Keratinocyte (primary cell): ENCODE results near the gene ADCY5. TPM values are rescaled to one million over a fixed set of nuclear protein-coding genes. Genes with fewer than 3 reads are reported as not detected.

Source experiments
- DNase-seq: peaks from one replicate; pipeline ENCODE4 v3.0.0-alpha.2; 2011; ENCODE audit warnings: low read depth, missing footprints, low spot score
- FAIRE-seq: peaks from 2 replicates; lab custom pipeline; 2011; peaks lifted over from hg19 to GRCh38; lab: Jason Lieb, UNC
- H2AFZ ChIP-seq: 2 replicates; pipeline ENCODE4 v1.6.0; 2012; ENCODE audit warnings: low read length, control low read depth, inconsistent platforms; ENCODE audit not compliant: control insufficient read depth
- H3K27ac ChIP-seq: 2 replicates; pipeline ENCODE4 v1.5.1; 2011; ENCODE audit warnings: low read length; ENCODE audit not compliant: control insufficient read depth, insufficient read depth
- H3K27me3 ChIP-seq: 3 replicates; pipeline ENCODE4 v1.6.0; 2011; ENCODE audit warnings: low read length; ENCODE audit not compliant: control insufficient read depth, insufficient read depth; ENCODE audit errors: extremely low read depth
- H3K36me3 ChIP-seq, 2 experiments: 2 replicates in 1 of 2; 3 replicates in 1 of 2; pipeline ENCODE4 v1.5.1; 2011; ENCODE audit warnings: low read length in 2 of 2, mild to moderate bottlenecking in 1 of 2; ENCODE audit not compliant: control insufficient read depth in 2 of 2, insufficient read depth in 2 of 2; ENCODE audit errors: extremely low read depth in 1 of 2
- H3K4me1 ChIP-seq: 3 replicates; pipeline ENCODE4 v1.5.1; 2011; ENCODE audit warnings: low read length; ENCODE audit not compliant: control insufficient read depth, insufficient read depth; ENCODE audit errors: extremely low read depth
- H3K4me2 ChIP-seq: 3 replicates; pipeline ENCODE4 v1.6.0; 2011; ENCODE audit warnings: low read depth, low read length; ENCODE audit not compliant: control insufficient read depth, insufficient read depth; ENCODE audit errors: extremely low read depth
- H3K4me3 ChIP-seq, 3 experiments: fragments of 200-600 bp in 1 of 3; sonication (generic) in 1 of 3; 2 replicates in 2 of 3; 3 replicates in 1 of 3; pipeline ENCODE4 v1.5.1; 2011 to 2016; ENCODE audit warnings: low read length in 3 of 3, mild to moderate bottlenecking in 3 of 3, control low read depth in 2 of 3, inconsistent platforms in 1 of 3, low read depth in 1 of 3, mixed read lengths in 1 of 3, mixed run types in 1 of 3, moderate library complexity in 1 of 3; ENCODE audit not compliant: control insufficient read depth in 2 of 3, insufficient read depth in 2 of 3; ENCODE audit errors: extremely low read depth in 1 of 3
- H3K79me2 ChIP-seq: 2 replicates; pipeline ENCODE4 v1.6.0; 2012; ENCODE audit warnings: low read length; ENCODE audit not compliant: control insufficient read depth, insufficient read depth
- H3K9ac ChIP-seq: 3 replicates; pipeline ENCODE4 v1.6.0; 2011; ENCODE audit warnings: low read length; ENCODE audit not compliant: control insufficient read depth, insufficient read depth; ENCODE audit errors: extremely low read depth
- H3K9me1 ChIP-seq: 3 replicates; pipeline ENCODE4 v1.6.0; 2011; ENCODE audit warnings: low read length; ENCODE audit not compliant: control insufficient read depth, insufficient read depth; ENCODE audit errors: extremely low read depth
- H3K9me3 ChIP-seq: 2 replicates; pipeline ENCODE4 v1.5.1; 2012; ENCODE audit warnings: low read depth, low read length; ENCODE audit not compliant: control insufficient read depth
- H4K20me1 ChIP-seq: 3 replicates; pipeline ENCODE4 v1.6.0; 2011; ENCODE audit warnings: low read length; ENCODE audit not compliant: control insufficient read depth, insufficient read depth; ENCODE audit errors: extremely low read depth
- CTCF ChIP-seq, 3 experiments: IDR thresholded peaks in 1 of 3; conservative IDR thresholded peaks in 1 of 3; optimal IDR thresholded peaks in 1 of 3; 2 replicates in 2 of 3; 3 replicates in 1 of 3; pipeline versions ENCODE3 to v1.5.1; 2011; ENCODE audit warnings: low read length in 3 of 3, mild to moderate bottlenecking in 3 of 3, moderate library complexity in 2 of 3, control low read depth in 1 of 3, inconsistent platforms in 1 of 3; ENCODE audit not compliant: insufficient read depth in 2 of 3; ENCODE audit errors: extremely low read depth in 1 of 3
- EZH2 ChIP-seq: IDR thresholded peaks from one replicate; pipeline ENCODE4 v1.6.1; 2012; ENCODE audit warnings: inconsistent platforms, mild to moderate bottlenecking, low read length, moderate library complexity
- dilution Hi-C: fragments of 300-500 bp; cut with MboI; formaldehyde crosslinking; loops from one replicate; pipeline ENCODE4 v1.7.0; 2020; ENCODE audit warnings: low sequenced_read_pairs; ENCODE audit not compliant: extremely low pct_ligation_motif_present
- polyA plus RNA-seq, 5 experiments: library from polyadenylated mRNA; depleted of rRNA in 3 of 5; stranded (reverse) in 3 of 5; stranded (forward) in 1 of 5; unstranded in 1 of 5; fragments of >200 nt; gene quantifications; 1 replicate in 1 of 5; 2 replicates in 3 of 5; 3 replicates in 1 of 5; pipeline versions ENCODE4 v1.2.1 to v1.2.3, GENCODE V29; 2011 to 2012; ENCODE audit warnings: missing spikeins in 2 of 5, low read depth in 1 of 5, low replicate concordance in 1 of 5

Gene ADCY5
- polyA plus RNA-seq, 1 donor (not counting 4 experiments of a cell fraction or from before 2014, with no cell fraction given) = not detected

GRCh38 chr3:123272547-123272946 lies 176.3 kb downstream of the ADCY5 start:
- Histone ChIP-seq H3K27ac (peak overlapping the region; percentile 66), H3K27me3 (no peaks in the 10 kb centered on the region), H3K4me1 (peaks cover 14% of the 10 kb centered on the region), H2AFZ (no peak overlapping the region), H3K4me2 (no peak overlapping the region), H3K9ac (no peak overlapping the region), H3K4me3 (no peak overlapping the region), H3K9me1 (no peaks in the 10 kb centered on the region), H3K36me3 (peaks cover 0 to 4% of the 10 kb centered on the region in 2 experiments), H4K20me1 (no peaks in the 10 kb centered on the region), H3K9me3 (no peaks in the 10 kb centered on the region), H3K79me2 (no peaks in the 10 kb centered on the region)
- TF ChIP-seq EZH2 (no peak), CTCF (optimal IDR thresholded peaks at IDR 0.05 in 1 of 3, IDR thresholded peaks at IDR 0.05 in 1 of 3, conservative IDR thresholded peaks at IDR 0.05 in 1 of 3; ENCODE audit: extremely low read depth in 1 of 3, insufficient read depth in 2 of 3, low read length in 3 of 3) (no peak)
- DNase-seq (no peak), FAIRE-seq (peak; percentile 29)
- dilution Hi-C loops = no loop called here

GRCh38 chr3:123271466-123272159 lies 177.3 kb downstream of the ADCY5 start:
- Histone ChIP-seq H3K9me3 (no peaks in the 10 kb centered on the region), H4K20me1 (no peaks in the 10 kb centered on the region), H3K4me3 (no peak overlapping the region), H3K4me1 (peaks cover 14% of the 10 kb centered on the region), H2AFZ (no peak overlapping the region), H3K79me2 (no peaks in the 10 kb centered on the region), H3K9me1 (no peaks in the 10 kb centered on the region), H3K27me3 (no peaks in the 10 kb centered on the region), H3K4me2 (no peak overlapping the region), H3K36me3 (peaks cover 0 to 4% of the 10 kb centered on the region in 2 experiments), H3K27ac (no peak overlapping the region), H3K9ac (no peak overlapping the region)
- dilution Hi-C loops = no loop called here
- no peak for DNase-seq
- TF ChIP-seq CTCF (optimal IDR thresholded peaks at IDR 0.05 in 1 of 3, IDR thresholded peaks at IDR 0.05 in 1 of 3, conservative IDR thresholded peaks at IDR 0.05 in 1 of 3; ENCODE audit: extremely low read depth in 1 of 3, insufficient read depth in 2 of 3, low read length in 3 of 3) = no peak
- TF ChIP-seq EZH2 = no peak
- peak; percentile 41 for FAIRE-seq
